HepG2 (cell line): ENCODE measurements around the gene SOX4. TPM values are rescaled to one million over a fixed set of nuclear protein-coding genes. Genes with fewer than 3 reads are reported as not detected.

ENCODE experiments used
- AGO2 ChIP-seq: fragments of 200-400 bp; formaldehyde crosslinking; optimal IDR thresholded peaks from 2 replicates; pipeline ENCODE3; 2017; ENCODE audit warnings: mild to moderate bottlenecking, low read depth, low read length, moderate library complexity
- KDM2A ChIP-seq: sonication (generic); formaldehyde crosslinking; IDR thresholded peaks from 2 replicates; pipeline ENCODE4 v1.4.0; 2020; ENCODE audit warnings: low read depth, missing genetic modification reagents, borderline replicate concordance
- KLF15 ChIP-seq: sonication (generic); formaldehyde crosslinking; IDR thresholded peaks from 2 replicates; pipeline ENCODE4 v1.8.1; 2023; ENCODE audit warnings: borderline replicate concordance, mild to moderate bottlenecking, inconsistent platforms, missing genetic modification reagents, mixed read lengths
- KLF9 ChIP-seq: IDR thresholded peaks from 2 replicates; pipeline ENCODE4 v1.6.1; 2016; ENCODE audit warnings: low read depth
- RBFOX2 ChIP-seq: fragments of 200-400 bp; formaldehyde crosslinking; IDR thresholded peaks from 2 replicates; pipeline ENCODE4 v1.6.1; 2017; ENCODE audit warnings: low read depth, mild to moderate bottlenecking, low read length
- SIX4 ChIP-seq: sonication (generic); formaldehyde crosslinking; IDR thresholded peaks from 2 replicates; pipeline ENCODE4 v1.4.0; 2020; ENCODE audit warnings: missing genetic modification reagents
- SMARCC2 ChIP-seq: fragments of 450-650 bp; IDR thresholded peaks from 2 replicates; pipeline ENCODE4 v1.6.1; 2017; ENCODE audit warnings: antibody characterized with exemption, mild to moderate bottlenecking
- SNAPC2 ChIP-seq: sonication (generic); formaldehyde crosslinking; IDR thresholded peaks from 2 replicates; pipeline ENCODE4 v1.8.1; 2022; ENCODE audit warnings: mild to moderate bottlenecking, missing genetic modification reagents
- SP1 ChIP-seq, 2 experiments: fragments of 450-650 bp in 1 of 2; sonication (generic) in 1 of 2; formaldehyde crosslinking in 1 of 2; IDR thresholded peaks; 2 replicates each; pipeline versions ENCODE4 v1.4.0 to v1.6.1; 2016 to 2020; ENCODE audit warnings: missing genetic modification reagents in 1 of 2
- TBX2 ChIP-seq: sonication (generic); formaldehyde crosslinking; IDR thresholded peaks from 2 replicates; pipeline ENCODE4 v1.5.0; 2020; ENCODE audit warnings: missing genetic modification reagents, mild to moderate bottlenecking, borderline replicate concordance
- YEATS4 ChIP-seq: sonication (generic); formaldehyde crosslinking; IDR thresholded peaks from 2 replicates; pipeline ENCODE4 v1.4.0; 2020; ENCODE audit warnings: missing genetic modification reagents, borderline replicate concordance
- ZFP41 ChIP-seq: sonication (generic); formaldehyde crosslinking; IDR thresholded peaks from 2 replicates; pipeline ENCODE4 v1.4.0; 2020; ENCODE audit warnings: mild to moderate bottlenecking, missing genetic modification reagents, borderline replicate concordance
- ZNF296 ChIP-seq: sonication (generic); formaldehyde crosslinking; conservative IDR thresholded peaks from 2 replicates; pipeline ENCODE4 v1.5.0; 2020; ENCODE audit warnings: mild to moderate bottlenecking, missing genetic modification reagents
- ZNF367 ChIP-seq: sonication (generic); formaldehyde crosslinking; IDR thresholded peaks from 2 replicates; pipeline ENCODE4 v1.4.0; 2020; ENCODE audit warnings: missing genetic modification reagents, borderline replicate concordance
- ZNF615 ChIP-seq: sonication (generic); formaldehyde crosslinking; IDR thresholded peaks from 2 replicates; pipeline ENCODE4 v1.5.0; 2020; ENCODE audit warnings: mild to moderate bottlenecking, missing genetic modification reagents, borderline replicate concordance
- polyA plus RNA-seq, 8 experiments: library from polyadenylated mRNA; depleted of rRNA in 3 of 8; stranded (reverse) in 7 of 8; unstranded in 1 of 8; fragments of >200 nt; fragmentation: Illumina TruSeq in 4 of 8; extraction: Trizol in 4 of 8; gene quantifications; 2 replicates each; pipeline versions ENCODE4 v1.2.1 to v1.2.3, GENCODE V29; 2011 to 2016; ENCODE audit warnings: low read depth in 4 of 8, missing spikeins in 1 of 8, mixed read lengths in 1 of 8; ENCODE audit not compliant: insufficient read depth in 1 of 8
- total RNA-seq, 5 experiments: library from RNA; depleted of rRNA; stranded (reverse); fragments of >200 nt; fragmentation: Illumina TruSeq; extraction: Trizol; gene quantifications; 2 replicates each; pipeline ENCODE4 v1.2.3, GENCODE V29; 2016; ENCODE audit warnings: low read depth in 1 of 5
- TF ChIP-seq, protein P1 (sequence below): sonication (generic); formaldehyde crosslinking; IDR thresholded peaks from 2 replicates; pipeline ENCODE4 v1.4.0; 2020; ENCODE audit warnings: mild to moderate bottlenecking, missing genetic modification reagents, borderline replicate concordance
- TF ChIP-seq, protein P2 (sequence below): sonication (generic); formaldehyde crosslinking; IDR thresholded peaks from 2 replicates; pipeline ENCODE4 v1.5.0; 2020; ENCODE audit warnings: missing genetic modification reagents
- TF ChIP-seq, protein P3 (sequence below): sonication (generic); formaldehyde crosslinking; IDR thresholded peaks from 2 replicates; pipeline ENCODE4 v1.4.0; 2020; ENCODE audit warnings: missing genetic modification reagents

SOX4 gene
- total and polyA plus RNA-seq, 2 of the 13 experiments (the other 11 are each of a cell fraction or from before 2014, with no cell fraction given), result 2.6 to 3.4 TPM

DNA sequence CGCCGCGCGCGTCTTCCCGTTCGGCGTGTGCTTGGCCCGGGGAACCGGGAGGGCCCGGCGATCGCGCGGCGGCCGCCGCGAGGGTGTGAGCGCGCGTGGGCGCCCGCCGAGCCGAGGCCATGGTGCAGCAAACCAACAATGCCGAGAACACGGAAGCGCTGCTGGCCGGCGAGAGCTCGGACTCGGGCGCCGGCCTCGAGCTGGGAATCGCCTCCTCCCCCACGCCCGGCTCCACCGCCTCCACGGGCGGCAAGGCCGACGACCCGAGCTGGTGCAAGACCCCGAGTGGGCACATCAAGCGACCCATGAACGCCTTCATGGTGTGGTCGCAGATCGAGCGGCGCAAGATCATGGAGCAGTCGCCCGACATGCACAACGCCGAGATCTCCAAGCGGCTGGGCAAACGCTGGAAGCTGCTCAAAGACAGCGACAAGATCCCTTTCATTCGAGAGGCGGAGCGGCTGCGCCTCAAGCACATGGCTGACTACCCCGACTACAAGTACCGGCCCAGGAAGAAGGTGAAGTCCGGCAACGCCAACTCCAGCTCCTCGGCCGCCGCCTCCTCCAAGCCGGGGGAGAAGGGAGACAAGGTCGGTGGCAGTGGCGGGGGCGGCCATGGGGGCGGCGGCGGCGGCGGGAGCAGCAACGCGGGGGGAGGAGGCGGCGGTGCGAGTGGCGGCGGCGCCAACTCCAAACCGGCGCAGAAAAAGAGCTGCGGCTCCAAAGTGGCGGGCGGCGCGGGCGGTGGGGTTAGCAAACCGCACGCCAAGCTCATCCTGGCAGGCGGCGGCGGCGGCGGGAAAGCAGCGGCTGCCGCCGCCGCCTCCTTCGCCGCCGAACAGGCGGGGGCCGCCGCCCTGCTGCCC is 1.1 kb downstream of the SOX4 start (continued):
- TF ChIP-seq, protein P1, sequence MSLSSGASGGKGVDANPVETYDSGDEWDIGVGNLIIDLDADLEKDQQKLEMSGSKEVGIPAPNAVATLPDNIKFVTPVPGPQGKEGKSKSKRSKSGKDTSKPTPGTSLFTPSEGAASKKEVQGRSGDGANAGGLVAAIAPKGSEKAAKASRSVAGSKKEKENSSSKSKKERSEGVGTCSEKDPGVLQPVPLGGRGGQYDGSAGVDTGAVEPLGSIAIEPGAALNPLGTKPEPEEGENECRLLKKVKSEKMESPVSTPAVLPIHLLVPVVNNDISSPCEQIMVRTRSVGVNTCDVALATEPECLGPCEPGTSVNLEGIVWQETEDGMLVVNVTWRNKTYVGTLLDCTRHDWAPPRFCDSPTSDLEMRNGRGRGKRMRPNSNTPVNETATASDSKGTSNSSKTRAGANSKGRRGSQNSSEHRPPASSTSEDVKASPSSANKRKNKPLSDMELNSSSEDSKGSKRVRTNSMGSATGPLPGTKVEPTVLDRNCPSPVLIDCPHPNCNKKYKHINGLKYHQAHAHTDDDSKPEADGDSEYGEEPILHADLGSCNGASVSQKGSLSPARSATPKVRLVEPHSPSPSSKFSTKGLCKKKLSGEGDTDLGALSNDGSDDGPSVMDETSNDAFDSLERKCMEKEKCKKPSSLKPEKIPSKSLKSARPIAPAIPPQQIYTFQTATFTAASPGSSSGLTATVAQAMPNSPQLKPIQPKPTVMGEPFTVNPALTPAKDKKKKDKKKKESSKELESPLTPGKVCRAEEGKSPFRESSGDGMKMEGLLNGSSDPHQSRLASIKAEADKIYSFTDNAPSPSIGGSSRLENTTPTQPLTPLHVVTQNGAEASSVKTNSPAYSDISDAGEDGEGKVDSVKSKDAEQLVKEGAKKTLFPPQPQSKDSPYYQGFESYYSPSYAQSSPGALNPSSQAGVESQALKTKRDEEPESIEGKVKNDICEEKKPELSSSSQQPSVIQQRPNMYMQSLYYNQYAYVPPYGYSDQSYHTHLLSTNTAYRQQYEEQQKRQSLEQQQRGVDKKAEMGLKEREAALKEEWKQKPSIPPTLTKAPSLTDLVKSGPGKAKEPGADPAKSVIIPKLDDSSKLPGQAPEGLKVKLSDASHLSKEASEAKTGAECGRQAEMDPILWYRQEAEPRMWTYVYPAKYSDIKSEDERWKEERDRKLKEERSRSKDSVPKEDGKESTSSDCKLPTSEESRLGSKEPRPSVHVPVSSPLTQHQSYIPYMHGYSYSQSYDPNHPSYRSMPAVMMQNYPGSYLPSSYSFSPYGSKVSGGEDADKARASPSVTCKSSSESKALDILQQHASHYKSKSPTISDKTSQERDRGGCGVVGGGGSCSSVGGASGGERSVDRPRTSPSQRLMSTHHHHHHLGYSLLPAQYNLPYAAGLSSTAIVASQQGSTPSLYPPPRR, result no peak
- TF ChIP-seq, protein P2, sequence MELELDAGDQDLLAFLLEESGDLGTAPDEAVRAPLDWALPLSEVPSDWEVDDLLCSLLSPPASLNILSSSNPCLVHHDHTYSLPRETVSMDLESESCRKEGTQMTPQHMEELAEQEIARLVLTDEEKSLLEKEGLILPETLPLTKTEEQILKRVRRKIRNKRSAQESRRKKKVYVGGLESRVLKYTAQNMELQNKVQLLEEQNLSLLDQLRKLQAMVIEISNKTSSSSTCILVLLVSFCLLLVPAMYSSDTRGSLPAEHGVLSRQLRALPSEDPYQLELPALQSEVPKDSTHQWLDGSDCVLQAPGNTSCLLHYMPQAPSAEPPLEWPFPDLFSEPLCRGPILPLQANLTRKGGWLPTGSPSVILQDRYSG (CRISPR knock-in tag), result no peak
- TF ChIP-seq KLF9 (CRISPR knock-in tag), result no peak
- 0 out of 2 replicates have a peak, but pooled peaks have one; percentile 46 for TF ChIP-seq SNAPC2
- peak; percentile 91; the same call in 1 of the 2 replicates for TF ChIP-seq ZFP41 (CRISPR knock-in tag)
- TF ChIP-seq YEATS4 (CRISPR knock-in tag), result peak; percentile 23; the same call in 1 of the 2 replicates
- no peak for TF ChIP-seq ZNF296 (CRISPR knock-in tag)
- peak; percentile 56; the same call in 1 of the 2 replicates for TF ChIP-seq RBFOX2
- TF ChIP-seq, protein P3, sequence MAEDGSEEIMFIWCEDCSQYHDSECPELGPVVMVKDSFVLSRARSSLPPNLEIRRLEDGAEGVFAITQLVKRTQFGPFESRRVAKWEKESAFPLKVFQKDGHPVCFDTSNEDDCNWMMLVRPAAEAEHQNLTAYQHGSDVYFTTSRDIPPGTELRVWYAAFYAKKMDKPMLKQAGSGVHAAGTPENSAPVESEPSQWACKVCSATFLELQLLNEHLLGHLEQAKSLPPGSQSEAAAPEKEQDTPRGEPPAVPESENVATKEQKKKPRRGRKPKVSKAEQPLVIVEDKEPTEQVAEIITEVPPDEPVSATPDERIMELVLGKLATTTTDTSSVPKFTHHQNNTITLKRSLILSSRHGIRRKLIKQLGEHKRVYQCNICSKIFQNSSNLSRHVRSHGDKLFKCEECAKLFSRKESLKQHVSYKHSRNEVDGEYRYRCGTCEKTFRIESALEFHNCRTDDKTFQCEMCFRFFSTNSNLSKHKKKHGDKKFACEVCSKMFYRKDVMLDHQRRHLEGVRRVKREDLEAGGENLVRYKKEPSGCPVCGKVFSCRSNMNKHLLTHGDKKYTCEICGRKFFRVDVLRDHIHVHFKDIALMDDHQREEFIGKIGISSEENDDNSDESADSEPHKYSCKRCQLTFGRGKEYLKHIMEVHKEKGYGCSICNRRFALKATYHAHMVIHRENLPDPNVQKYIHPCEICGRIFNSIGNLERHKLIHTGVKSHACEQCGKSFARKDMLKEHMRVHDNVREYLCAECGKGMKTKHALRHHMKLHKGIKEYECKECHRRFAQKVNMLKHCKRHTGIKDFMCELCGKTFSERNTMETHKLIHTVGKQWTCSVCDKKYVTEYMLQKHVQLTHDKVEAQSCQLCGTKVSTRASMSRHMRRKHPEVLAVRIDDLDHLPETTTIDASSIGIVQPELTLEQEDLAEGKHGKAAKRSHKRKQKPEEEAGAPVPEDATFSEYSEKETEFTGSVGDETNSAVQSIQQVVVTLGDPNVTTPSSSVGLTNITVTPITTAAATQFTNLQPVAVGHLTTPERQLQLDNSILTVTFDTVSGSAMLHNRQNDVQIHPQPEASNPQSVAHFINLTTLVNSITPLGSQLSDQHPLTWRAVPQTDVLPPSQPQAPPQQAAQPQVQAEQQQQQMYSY, result no peak
- peak; percentile 16; the same call in 1 of the 2 replicates for TF ChIP-seq TBX2 (CRISPR knock-in tag)
- TF ChIP-seq ZNF367 (CRISPR knock-in tag), result no peak; the same call in 1 of the 2 replicates
- no peak for TF ChIP-seq AGO2
- TF ChIP-seq KLF15, result peak; percentile 80; the same call in 1 of the 2 replicates
- no peak for TF ChIP-seq SIX4 (CRISPR knock-in tag)
- no peak for TF ChIP-seq SP1 (IDR thresholded peaks at IDR 0.05)
- no peak for TF ChIP-seq SP1 (CRISPR knock-in tag; IDR thresholded peaks at IDR 0.05)
- TF ChIP-seq SMARCC2, result no peak
- TF ChIP-seq ZNF615 (CRISPR knock-in tag), result no peak
- TF ChIP-seq KDM2A (CRISPR knock-in tag), result peak; percentile 89
